ENCODE results near the gene C3orf22.

Gene C3orf22

GRCh38 chr3:126527455-126528211, 31.1 kb downstream of the C3orf22 start:
- no peak for DNase-seq (ENCODE audit: low read depth in 2 of 2)

- DNase-seq (ENCODE audit: low read depth in 2 of 2), result no peak
These were observed 31.7 kb downstream of the C3orf22 start for GRCh38 chr3:126527006-126527405.

- DNase-seq (ENCODE audit: low read depth in 2 of 2), result no peak
These were observed 32.1 kb downstream of the C3orf22 start for GRCh38 chr3:126526668-126527005.

- DNase-seq (ENCODE audit: low read depth in 2 of 2), result no peak
These were observed 32.7 kb downstream of the C3orf22 start for GRCh38 chr3:126525853-126526667.

- DNase-seq (ENCODE audit: low read depth in 2 of 2), result no peak
These were observed 33.5 kb downstream of the C3orf22 start for GRCh38 chr3:126525091-126525852.

GRCh38 chr3:126524429-126524988, 34.2 kb downstream of the C3orf22 start:
- DNase-seq (ENCODE audit: low read depth in 2 of 2), result no peak

- no peak for DNase-seq (ENCODE audit: low read depth in 2 of 2)
These were observed 34.8 kb downstream of the C3orf22 start, which contains the start of gene CHST13 for GRCh38 chr3:126523745-126524428. TSS of gene CHST13 (plus strand) at chr3:126524155. CDS start at chr3:126524333, 178 bp downstream.

- DNase-seq (ENCODE audit: low read depth in 2 of 2), result peak in 1 of 2 donors; percentile 14
These were observed 36.4 kb downstream of the C3orf22 start for GRCh38 chr3:126522363-126522788.

- no peak for DNase-seq (ENCODE audit: low read depth in 2 of 2)
These were observed 37.4 kb downstream of the C3orf22 start for GRCh38 chr3:126521122-126521891.

GRCh38 chr3:126519506-126520455, 39.0 kb downstream of the C3orf22 start:
- no peak for DNase-seq (ENCODE audit: low read depth in 2 of 2)

- DNase-seq (ENCODE audit: low read depth in 2 of 2), result no peak
These were observed 40.0 kb downstream of the C3orf22 start for GRCh38 chr3:126518779-126519177.

- no peak for DNase-seq (ENCODE audit: low read depth in 2 of 2)
These were observed 40.5 kb downstream of the C3orf22 start for GRCh38 chr3:126517986-126518778.

GRCh38 chr3:126517291-126517951, 41.3 kb downstream of the C3orf22 start, which contains the start of gene UROC1:
TSS of gene UROC1 (minus strand) at chr3:126517773. CDS start at chr3:126517719, 54 bp downstream.
- no peak for DNase-seq (ENCODE audit: low read depth in 2 of 2)

GRCh38 chr3:126516936-126517290, 41.8 kb downstream of the C3orf22 start:
- no peak for DNase-seq (ENCODE audit: low read depth in 2 of 2)

- no peak for DNase-seq (ENCODE audit: low read depth in 2 of 2)
These were observed 42.4 kb downstream of the C3orf22 start for GRCh38 chr3:126516152-126516935.

GRCh38 chr3:126515066-126515706, 43.5 kb downstream of the C3orf22 start:
- no peak for DNase-seq (ENCODE audit: low read depth in 2 of 2)

GRCh38 chr3:126514161-126514560, 44.6 kb downstream of the C3orf22 start:
- no peak for DNase-seq (ENCODE audit: low read depth in 2 of 2)
